Activated CD8-positive, alpha-beta memory T cell treated with anti-CD3 and anti-CD28 coated beads for 1 hour (primary cell): ENCODE measurements around the gene ZNF516.
"Not testable (repeated sequence)": the region's sequence is repeated elsewhere in the genome, so short reads cannot be mapped to it uniquely, and the experiment has no call there.

Experiments
- DNase-seq, 2 donors: peaks; one replicate each; pipeline ENCODE4 v3.0.0-alpha.2; 2020; ENCODE audit warnings: low read depth in 1 of 2; ENCODE audit errors: extremely low read depth in 1 of 2

Gene ZNF516

GRCh38 chr18:76495006-76495370 lies at the start of gene ZNF516:
TSS of gene ZNF516 (minus strand) at chr18:76495242. CDS start at chr18:76443054, 52,188 bp downstream.
- no peak for DNase-seq

GRCh38 chr18:76538846-76539245 lies 43.8 kb upstream of the ZNF516 start:
- DNase-seq, result no peak

GRCh38 chr18:76537621-76538020 lies 42.6 kb upstream of the ZNF516 start:
- no peak for DNase-seq

- not testable (repeated sequence) for DNase-seq
Observed at GRCh38 chr18:76536593-76536992, 41.6 kb upstream of the ZNF516 start.

- DNase-seq, result no peak
Observed at GRCh38 chr18:76532875-76533274, 37.8 kb upstream of the ZNF516 start.

- DNase-seq, result no peak
Observed at GRCh38 chr18:76530846-76531245, 35.8 kb upstream of the ZNF516 start.

- no peak for DNase-seq
Observed at GRCh38 chr18:76530391-76530790, 35.3 kb upstream of the ZNF516 start.

GRCh38 chr18:76529433-76529811 lies 34.4 kb upstream of the ZNF516 start:
- DNase-seq, result no peak

GRCh38 chr18:76528477-76529432 lies 33.7 kb upstream of the ZNF516 start:
- no peak for DNase-seq

- DNase-seq, result no peak
Observed at GRCh38 chr18:76525911-76526310, 30.9 kb upstream of the ZNF516 start.

- DNase-seq, result no peak
Observed at GRCh38 chr18:76524900-76525698, 30.1 kb upstream of the ZNF516 start.

GRCh38 chr18:76524477-76524876 lies 29.4 kb upstream of the ZNF516 start:
- no peak for DNase-seq

- no peak for DNase-seq
Observed at GRCh38 chr18:76522551-76522950, 27.5 kb upstream of the ZNF516 start.

GRCh38 chr18:76522122-76522503 lies 27.1 kb upstream of the ZNF516 start:
- DNase-seq, result no peak

GRCh38 chr18:76521417-76522121 lies 26.5 kb upstream of the ZNF516 start:
- no peak for DNase-seq

GRCh38 chr18:76518860-76519538 lies 24.0 kb upstream of the ZNF516 start:
- no peak for DNase-seq

- no peak for DNase-seq
Observed at GRCh38 chr18:76518123-76518859, 23.2 kb upstream of the ZNF516 start.

GRCh38 chr18:76515576-76515975 lies 20.5 kb upstream of the ZNF516 start:
- DNase-seq, result no peak

- no peak for DNase-seq
Observed at GRCh38 chr18:76514573-76514972, 19.5 kb upstream of the ZNF516 start.

GRCh38 chr18:76507830-76508385 lies 12.9 kb upstream of the ZNF516 start:
- DNase-seq, result no peak
